HG03039 (cell line): ENCODE results near the gene RBM19.

Experiments used
- ATAC-seq: cut with Tn5 transposase; IDR thresholded peaks from one replicate; pipeline ENCODE4 v1.9.1; 2021; ENCODE audit warnings: mild to moderate bottlenecking, moderate library complexity; ENCODE audit not compliant: unreplicated experiment

RBM19 gene

GRCh38 chr12:113841786-113842185, 124.3 kb downstream of the RBM19 start:
- no peak for ATAC-seq

GRCh38 chr12:113840401-113841042, 125.6 kb downstream of the RBM19 start:
- ATAC-seq: no peak

GRCh38 chr12:113838896-113839295, 127.2 kb downstream of the RBM19 start:
- ATAC-seq: no peak

GRCh38 chr12:113837528-113838296, 128.4 kb downstream of the RBM19 start:
- no peak for ATAC-seq

GRCh38 chr12:113837084-113837483, 129.0 kb downstream of the RBM19 start:
- no peak for ATAC-seq

GRCh38 chr12:113835896-113836295, 130.2 kb downstream of the RBM19 start:
- no peak for ATAC-seq

GRCh38 chr12:113835433-113835832, 130.7 kb downstream of the RBM19 start:
- ATAC-seq: no peak

GRCh38 chr12:113833422-113833821, 132.7 kb downstream of the RBM19 start:
- no peak for ATAC-seq

- ATAC-seq: no peak
Observed at GRCh38 chr12:113831476-113831875, 134.6 kb downstream of the RBM19 start.

GRCh38 chr12:113831016-113831415, 135.1 kb downstream of the RBM19 start:
- no peak for ATAC-seq

GRCh38 chr12:113829212-113829611, 136.9 kb downstream of the RBM19 start:
- ATAC-seq: no peak

GRCh38 chr12:113827539-113828114, 138.5 kb downstream of the RBM19 start:
- ATAC-seq: no peak

GRCh38 chr12:113826805-113827538, 139.2 kb downstream of the RBM19 start:
- ATAC-seq: no peak

GRCh38 chr12:113825705-113826104, 140.4 kb downstream of the RBM19 start:
- ATAC-seq: no peak

- ATAC-seq: no peak
Observed at GRCh38 chr12:113823816-113824215, 142.3 kb downstream of the RBM19 start.

- ATAC-seq: no peak
Observed at GRCh38 chr12:113823016-113823415, 143.1 kb downstream of the RBM19 start.

- no peak for ATAC-seq
Observed at GRCh38 chr12:113820842-113821241, 145.3 kb downstream of the RBM19 start.

GRCh38 chr12:113820309-113820708, 145.8 kb downstream of the RBM19 start:
- ATAC-seq: no peak

GRCh38 chr12:113819495-113819894, 146.6 kb downstream of the RBM19 start:
- ATAC-seq: no peak

GRCh38 chr12:113818833-113819232, 147.3 kb downstream of the RBM19 start:
- no peak for ATAC-seq

- no peak for ATAC-seq
Observed at GRCh38 chr12:113818283-113818682, 147.8 kb downstream of the RBM19 start.
